ENCODE results near the gene REEP3.

The REEP3 gene

GRCh38 chr10:63515002-63515763 is 6.0 kb upstream of the REEP3 start:
- DNase-seq: no peak

GRCh38 chr10:63516207-63516606 is 5.0 kb upstream of the REEP3 start:
- DNase-seq: no peak

GRCh38 chr10:63518690-63519288 is 2.4 kb upstream of the REEP3 start:
- DNase-seq: no peak

GRCh38 chr10:63521416-63522276 is 445 bp downstream of the REEP3 start:
- DNase-seq: no peak

- no peak for DNase-seq
These were observed 1.1 kb downstream of the REEP3 start for GRCh38 chr10:63522277-63522687.

- no peak for DNase-seq
These were observed 1.8 kb downstream of the REEP3 start for GRCh38 chr10:63522995-63523394.

GRCh38 chr10:63525021-63525420 is 3.8 kb downstream of the REEP3 start:
- no peak for DNase-seq

- no peak for DNase-seq
These were observed 6.2 kb downstream of the REEP3 start for GRCh38 chr10:63527401-63527800.

- no peak for DNase-seq
These were observed 7.0 kb downstream of the REEP3 start for GRCh38 chr10:63528084-63528744.

GRCh38 chr10:63530409-63530808 is 9.2 kb downstream of the REEP3 start:
- no peak for DNase-seq

- no peak for DNase-seq
These were observed 13.5 kb downstream of the REEP3 start for GRCh38 chr10:63534723-63535122.

GRCh38 chr10:63536698-63537097 is 15.5 kb downstream of the REEP3 start:
- DNase-seq: no peak

- DNase-seq: no peak
These were observed 16.3 kb downstream of the REEP3 start for GRCh38 chr10:63537536-63537935.

- DNase-seq: no peak
These were observed 18.2 kb downstream of the REEP3 start for GRCh38 chr10:63539377-63539776.

- DNase-seq: no peak
These were observed 18.8 kb downstream of the REEP3 start for GRCh38 chr10:63539994-63540393.

- no peak for DNase-seq
These were observed 21.8 kb downstream of the REEP3 start for GRCh38 chr10:63542835-63543575.

GRCh38 chr10:63543576-63543962 is 22.4 kb downstream of the REEP3 start:
- no peak for DNase-seq

GRCh38 chr10:63544418-63544817 is 23.2 kb downstream of the REEP3 start:
- DNase-seq: no peak

GRCh38 chr10:63547628-63548360 is 26.6 kb downstream of the REEP3 start:
- no peak for DNase-seq

GRCh38 chr10:63548860-63549259 is 27.7 kb downstream of the REEP3 start:
- DNase-seq: no peak

- DNase-seq: no peak
These were observed 28.6 kb downstream of the REEP3 start for GRCh38 chr10:63549810-63550209.

- DNase-seq: no peak
These were observed 31.8 kb downstream of the REEP3 start for GRCh38 chr10:63553031-63553430.

Data from SIG-M5 (cell line).